ENCODE measurements around the gene FOXF1.

DNA sequence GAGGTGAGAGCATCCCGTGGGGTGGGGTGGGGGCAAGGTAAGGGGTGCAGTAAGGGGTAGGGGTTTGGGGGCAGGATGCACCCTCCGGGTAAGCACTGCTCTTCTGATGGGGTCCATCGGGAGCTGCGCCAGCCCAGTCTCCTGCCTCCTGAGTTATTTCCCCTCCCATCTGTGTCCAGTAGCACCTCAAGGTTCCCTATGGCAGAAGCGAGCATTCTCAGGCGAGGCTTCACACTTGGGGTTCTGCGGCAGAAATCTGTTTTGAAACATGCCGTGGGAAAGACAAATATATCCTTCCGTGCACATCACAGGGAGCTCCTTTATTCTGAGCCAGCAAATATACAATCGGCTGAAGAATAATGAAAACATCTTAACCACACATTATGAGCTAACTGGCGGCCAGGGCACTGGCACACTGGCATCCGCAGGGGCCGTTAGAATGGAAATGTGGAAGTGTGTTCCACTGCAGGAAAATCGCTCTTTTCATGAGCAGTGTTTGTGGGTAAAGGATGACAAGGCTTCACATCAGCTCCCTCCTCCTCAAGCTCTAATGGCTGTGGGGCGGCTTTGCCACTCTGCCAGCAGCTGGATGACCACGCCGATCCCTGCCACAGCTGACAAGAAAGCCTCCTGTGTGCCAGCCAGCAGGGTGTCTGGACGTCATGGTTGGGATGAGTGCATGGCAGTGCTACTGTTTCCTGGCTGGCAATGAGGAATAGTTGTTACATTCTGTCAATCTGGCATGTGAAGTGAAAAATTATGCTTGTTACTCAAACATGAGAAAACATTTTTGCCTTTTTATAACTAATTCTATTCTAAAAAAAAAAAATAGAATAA lies 24.7 kb downstream of the FOXF1 start:
- TF ChIP-seq, protein P1, sequence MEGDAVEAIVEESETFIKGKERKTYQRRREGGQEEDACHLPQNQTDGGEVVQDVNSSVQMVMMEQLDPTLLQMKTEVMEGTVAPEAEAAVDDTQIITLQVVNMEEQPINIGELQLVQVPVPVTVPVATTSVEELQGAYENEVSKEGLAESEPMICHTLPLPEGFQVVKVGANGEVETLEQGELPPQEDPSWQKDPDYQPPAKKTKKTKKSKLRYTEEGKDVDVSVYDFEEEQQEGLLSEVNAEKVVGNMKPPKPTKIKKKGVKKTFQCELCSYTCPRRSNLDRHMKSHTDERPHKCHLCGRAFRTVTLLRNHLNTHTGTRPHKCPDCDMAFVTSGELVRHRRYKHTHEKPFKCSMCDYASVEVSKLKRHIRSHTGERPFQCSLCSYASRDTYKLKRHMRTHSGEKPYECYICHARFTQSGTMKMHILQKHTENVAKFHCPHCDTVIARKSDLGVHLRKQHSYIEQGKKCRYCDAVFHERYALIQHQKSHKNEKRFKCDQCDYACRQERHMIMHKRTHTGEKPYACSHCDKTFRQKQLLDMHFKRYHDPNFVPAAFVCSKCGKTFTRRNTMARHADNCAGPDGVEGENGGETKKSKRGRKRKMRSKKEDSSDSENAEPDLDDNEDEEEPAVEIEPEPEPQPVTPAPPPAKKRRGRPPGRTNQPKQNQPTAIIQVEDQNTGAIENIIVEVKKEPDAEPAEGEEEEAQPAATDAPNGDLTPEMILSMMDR (IDR thresholded peaks at IDR 0.05; ENCODE audit: low read depth, low read length, poor library complexity, severe bottlenecking) = no peak
- TF ChIP-seq EZH2phosphoT487 (IDR thresholded peaks at IDR 0.05; ENCODE audit: borderline replicate concordance, low read length) = no peak
